ENCODE results near the gene GARIN5B. TPM values are rescaled to one million over a fixed set of nuclear protein-coding genes. Genes with fewer than 3 reads are reported as not detected.

GARIN5B gene
- total RNA-seq, 1 experiment from 2014 or later, result 0.13 TPM

- peaks cover 5% of the 10 kb centered on the region; the same call in 1 of the 2 replicates for H3K4me1 ChIP-seq (ENCODE audit: insufficient read depth, low read length)
- TF ChIP-seq CTCF (conservative IDR thresholded peaks at IDR 0.05), result no peak
- Mint-ChIP-seq H3K27me3 (ENCODE audit: low read depth) (peaks cover 45% of the 10 kb centered on the region), H3K4me1 (peaks cover 32 to 42% of the 10 kb centered on the region in 2 experiments), H3K27ac (no peak overlapping the region), H3K36me3 (ENCODE audit: insufficient read depth in 1 of 3, low read depth in 3 of 3) (peaks cover 19 to 31% (median 21%) of the 10 kb centered on the region in 3 experiments), H3K9me3 (peaks cover 2 to 3% of the 10 kb centered on the region in 2 experiments; a peak in 2 of 5 replicates), H3K4me3 (peak overlapping the region; percentile 75 to 85)
- H2BK15ac ChIP-seq (ENCODE audit: low read depth, low read length), result no peak overlapping the region
- no peaks in the 10 kb centered on the region for H4K20me1 ChIP-seq (ENCODE audit: control insufficient read depth, insufficient read depth, insufficient read length)
- H3K14ac ChIP-seq (ENCODE audit: insufficient read depth, low read length), result no peak overlapping the region
- H3K23me2 ChIP-seq (ENCODE audit: insufficient read length, low read depth, low read length, poor library complexity, severe bottlenecking), result peaks cover 31% of the 10 kb centered on the region
- H2BK12ac ChIP-seq (ENCODE audit: insufficient read length, low read depth, low read length), result no peak overlapping the region
- peaks cover 2% of the 10 kb centered on the region; the same call in 1 of the 2 replicates for H3K27me3 ChIP-seq (ENCODE audit: insufficient read depth, low read length)
- H3K9ac ChIP-seq (ENCODE audit: extremely low read depth, insufficient read length, low read length), result no peak overlapping the region
- no peak overlapping the region for H4K91ac ChIP-seq (ENCODE audit: insufficient read length, low read depth, low read length)
- H3K4me2 ChIP-seq (ENCODE audit: insufficient read depth, insufficient read length, low read length), result no peak overlapping the region
- H2BK20ac ChIP-seq (ENCODE audit: low read depth, low read length, poor library complexity, severe bottlenecking), result no peak overlapping the region
- no peak overlapping the region for H4K8ac ChIP-seq (replicated peaks; ENCODE audit: insufficient read length, low read depth, low read length)
- DNase-seq, result no peak
- H2AK5ac ChIP-seq (ENCODE audit: insufficient read length, low read length), result no peak overlapping the region
- H3K27ac ChIP-seq (ENCODE audit: insufficient read length, low read depth, low read length), result no peak overlapping the region
- H3K79me1 ChIP-seq (ENCODE audit: insufficient read depth, low read depth, low read length, poor library complexity, severe bottlenecking), result peaks cover 8% of the 10 kb centered on the region
- H3K9me3 ChIP-seq (ENCODE audit: control insufficient read depth, low read depth, low read length), result no peaks in the 10 kb centered on the region
- no peak overlapping the region for H3K23ac ChIP-seq (ENCODE audit: insufficient read length, low read depth, low read length)
- peaks cover 16% of the 10 kb centered on the region; the same call in 1 of the 2 replicates for H3K79me2 ChIP-seq (ENCODE audit: insufficient read depth, low read length)
- no peak overlapping the region for H4K5ac ChIP-seq (ENCODE audit: insufficient read length, low read depth, low read length)
- WGBS (ENCODE audit: extremely low coverage, insufficient read length, low lambda C conversion rate), result no CpG with 5 or more reads among the region's 3 CpGs
- H3K18ac ChIP-seq (ENCODE audit: insufficient read length, low read depth, low read length), result no peak overlapping the region
- no peak overlapping the region for H2AFZ ChIP-seq (ENCODE audit: low read length)
- H2BK120ac ChIP-seq (ENCODE audit: low read depth, low read length, poor library complexity, severe bottlenecking), result no peak overlapping the region
- no peak overlapping the region for H3T11ph ChIP-seq (ENCODE audit: low read length)
- no peak overlapping the region for H3K56ac ChIP-seq (ENCODE audit: insufficient read length, low read depth, low read length)
- no peak overlapping the region for H2BK5ac ChIP-seq (ENCODE audit: insufficient read length, low read length)
- no peak overlapping the region for H3K4ac ChIP-seq (ENCODE audit: low read depth, low read length)
Observed at GRCh38 chr19:55382522-55383054, 19.5 kb upstream of the GARIN5B start.
